ENCODE measurements around the gene ADAMTS15.

ADAMTS15 gene

GRCh38 chr11:130418756-130419155, 29.7 kb upstream of the ADAMTS15 start:
- no peak for DNase-seq (ENCODE audit: low spot score)

GRCh38 chr11:130420478-130421198, 27.8 kb upstream of the ADAMTS15 start:
- no peak for DNase-seq (ENCODE audit: low spot score)

DNA sequence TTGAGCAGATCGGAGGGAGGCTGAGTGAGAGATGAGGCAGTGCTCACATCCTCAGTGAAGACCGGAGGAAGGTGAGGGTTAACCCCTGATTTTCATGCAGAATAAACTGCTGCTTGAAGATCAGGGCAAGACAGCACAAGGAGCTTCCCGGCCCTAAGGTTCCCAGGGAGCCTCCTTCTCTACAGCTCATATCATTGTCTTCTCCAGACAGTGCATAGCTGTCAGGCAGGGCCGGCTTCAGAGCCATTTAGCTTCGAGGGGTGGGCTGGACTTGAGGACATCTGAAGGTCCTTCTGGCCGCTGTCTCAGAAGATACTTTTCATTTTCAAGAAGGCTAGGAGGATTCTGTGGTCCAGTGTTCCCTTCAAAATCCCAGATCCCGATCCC, 27.3 kb upstream of the ADAMTS15 start:
- DNase-seq (ENCODE audit: low spot score) = no peak

GRCh38 chr11:130421697-130422096, 26.7 kb upstream of the ADAMTS15 start:
- no peak for DNase-seq (ENCODE audit: low spot score)

DNA sequence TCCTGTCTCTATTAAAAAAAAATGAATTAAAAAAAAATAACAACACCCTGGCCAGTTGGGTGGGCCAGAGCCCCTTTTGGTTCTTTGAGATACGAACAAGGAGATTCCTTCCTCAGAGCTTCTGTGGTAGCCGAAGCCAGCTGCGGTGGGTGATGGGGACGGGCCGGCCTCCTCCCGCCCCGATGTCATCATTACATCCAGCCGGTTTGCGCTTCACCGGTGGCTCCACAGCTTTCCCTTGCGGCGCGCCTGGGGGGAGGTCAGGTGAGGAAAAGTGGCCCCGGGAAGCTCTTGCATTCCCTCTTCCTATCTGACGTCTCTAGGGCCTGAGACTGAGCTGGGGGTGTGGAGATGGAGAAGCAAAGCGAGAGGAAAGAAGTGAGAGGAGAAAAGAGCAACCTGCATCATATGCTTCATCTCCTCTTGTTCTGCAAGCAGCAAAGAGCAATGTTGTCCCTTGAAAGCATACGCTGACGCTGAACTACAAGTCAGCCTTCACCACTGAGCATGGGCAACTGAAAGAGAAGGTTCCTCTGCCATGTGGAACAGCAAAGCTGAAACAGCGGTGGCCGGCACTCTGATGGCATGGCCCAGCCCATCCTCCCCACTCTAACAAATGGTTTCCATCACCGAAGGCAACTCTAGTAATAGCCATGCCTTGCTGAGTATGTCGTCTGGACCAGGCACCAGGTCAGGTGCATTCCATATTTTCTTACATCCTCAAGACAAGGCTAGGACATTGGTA, 26.0 kb upstream of the ADAMTS15 start:
- DNase-seq (ENCODE audit: low spot score) = no peak

GRCh38 chr11:130423541-130424142, 24.8 kb upstream of the ADAMTS15 start:
- no peak for DNase-seq (ENCODE audit: low spot score)

- no peak for DNase-seq (ENCODE audit: low spot score)
Measured at GRCh38 chr11:130424613-130425140, 23.8 kb upstream of the ADAMTS15 start.

DNA sequence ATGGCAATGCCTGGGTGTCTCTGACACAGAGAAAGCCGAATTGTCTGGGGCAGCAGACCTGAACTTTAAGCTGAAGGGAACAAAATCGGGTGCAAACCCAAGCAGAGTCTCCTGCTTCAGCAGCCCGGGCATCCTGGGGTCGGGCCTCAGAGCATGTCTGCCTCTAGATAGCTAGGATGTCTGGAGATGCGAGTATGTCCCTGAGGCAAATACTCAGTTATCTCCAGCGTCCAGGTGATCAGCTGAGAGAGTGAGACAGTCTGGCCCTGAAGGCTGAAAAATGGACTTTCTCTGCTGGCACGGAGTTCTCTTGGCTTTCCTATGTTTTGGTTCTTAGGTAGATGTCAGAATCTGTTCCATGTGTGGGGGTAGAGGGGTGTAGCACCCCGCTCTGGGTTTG, 23.3 kb upstream of the ADAMTS15 start:
- DNase-seq (ENCODE audit: low spot score) = no peak

GRCh38 chr11:130426223-130426836, 22.1 kb upstream of the ADAMTS15 start:
- DNase-seq (ENCODE audit: low spot score) = no peak

DNA sequence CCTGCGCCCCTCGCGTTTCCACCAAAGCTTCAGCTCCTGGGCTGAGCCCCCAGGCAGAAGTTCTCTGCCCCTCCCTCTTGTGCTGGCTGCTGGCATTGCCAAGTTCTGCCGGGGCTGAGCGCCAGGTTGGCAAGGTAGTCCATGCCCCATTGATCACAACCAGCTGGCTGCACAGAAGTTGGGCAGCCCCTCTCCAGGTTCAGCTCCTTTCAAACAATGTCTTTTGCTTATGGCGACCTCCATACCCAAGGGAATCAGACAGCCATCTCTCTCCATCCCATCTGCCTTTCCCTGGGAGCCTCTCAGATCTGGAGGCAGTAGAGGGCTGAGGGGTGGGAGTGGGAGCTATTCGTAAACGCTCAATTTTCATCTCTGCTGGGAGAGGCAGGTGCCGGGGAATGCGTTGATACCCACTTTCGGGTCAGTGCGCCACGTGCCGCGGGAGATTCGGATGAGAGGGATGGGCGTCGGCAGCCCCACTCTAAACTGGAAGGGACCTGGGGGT, 21.6 kb upstream of the ADAMTS15 start:
- DNase-seq (ENCODE audit: low spot score) = no peak

GRCh38 chr11:130427581-130428315, 20.7 kb upstream of the ADAMTS15 start:
- no peak for DNase-seq (ENCODE audit: low spot score)

DNA sequence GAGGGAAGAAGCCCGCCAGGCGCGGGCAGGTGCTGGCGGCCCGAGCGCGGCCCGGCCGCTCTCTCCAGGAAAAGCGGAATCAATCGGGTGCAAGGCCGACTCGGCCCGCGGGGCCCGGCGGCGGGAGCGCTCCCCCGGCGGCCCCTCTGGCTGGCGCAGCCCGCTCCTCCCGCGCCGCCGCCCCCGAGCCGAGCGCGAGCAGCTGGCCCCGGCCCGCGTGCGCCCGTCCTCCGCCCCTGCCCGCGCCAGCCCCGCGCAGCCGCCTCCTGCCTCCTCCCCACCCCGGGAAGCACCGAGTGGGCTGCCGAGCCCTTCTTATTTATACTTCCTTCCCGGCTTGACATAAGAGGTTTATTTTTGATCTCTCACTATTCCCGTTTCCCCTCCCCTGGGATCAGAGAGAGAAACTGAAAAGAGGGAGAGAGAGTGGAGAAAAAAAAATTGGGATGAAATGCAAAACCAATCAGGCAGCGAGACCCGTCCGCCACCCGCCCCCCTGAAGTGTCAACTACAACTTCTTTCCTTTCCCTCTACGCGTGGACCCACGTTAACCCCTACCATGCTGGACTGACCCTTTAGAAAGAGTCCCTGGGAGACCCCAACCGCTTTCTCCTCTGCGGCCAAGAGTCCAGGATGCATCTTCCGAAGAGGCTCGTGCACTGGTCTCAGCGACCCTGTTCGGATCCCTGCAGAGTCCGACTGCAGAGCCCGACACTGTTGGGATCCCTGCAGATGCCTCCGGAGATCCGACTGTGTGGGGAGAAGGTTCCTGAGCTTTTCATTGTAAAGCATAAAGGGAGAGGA, 19.9 kb upstream of the ADAMTS15 start, which contains the start of gene ADAMTS8:
Gene ADAMTS8, minus strand, starts transcription at position 294 of the 804 bp plus-strand sequence. CDS start 323 bp downstream, outside the sequence.
- no peak for DNase-seq (ENCODE audit: low spot score)

GRCh38 chr11:130429120-130429681, 19.2 kb upstream of the ADAMTS15 start:
- DNase-seq (ENCODE audit: low spot score) = no peak

- no peak for DNase-seq (ENCODE audit: low spot score)
Measured at GRCh38 chr11:130429983-130430382, 18.5 kb upstream of the ADAMTS15 start.

DNA sequence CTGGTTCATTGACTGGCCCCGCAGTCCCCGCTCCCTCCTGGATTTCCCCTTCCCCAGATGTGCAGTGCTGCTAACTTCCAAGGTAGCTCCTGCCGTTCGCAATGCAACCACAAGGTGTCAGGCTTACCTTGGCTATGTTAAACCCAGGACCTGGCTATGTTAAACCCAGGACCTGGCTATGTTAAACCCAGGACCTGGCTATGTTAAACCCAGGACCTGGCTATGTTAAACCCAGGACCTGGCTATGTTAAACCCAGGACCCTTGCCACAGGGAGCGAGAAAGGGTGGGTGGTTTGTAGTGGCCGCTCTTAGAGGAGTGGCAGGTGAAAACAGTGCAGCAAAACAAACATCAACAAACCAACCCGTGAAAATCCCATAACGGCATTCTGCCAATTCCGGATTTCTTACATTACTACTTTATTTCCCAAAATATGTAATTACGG, 17.1 kb upstream of the ADAMTS15 start:
- peak; percentile 51 for DNase-seq (ENCODE audit: low spot score)

DNA sequence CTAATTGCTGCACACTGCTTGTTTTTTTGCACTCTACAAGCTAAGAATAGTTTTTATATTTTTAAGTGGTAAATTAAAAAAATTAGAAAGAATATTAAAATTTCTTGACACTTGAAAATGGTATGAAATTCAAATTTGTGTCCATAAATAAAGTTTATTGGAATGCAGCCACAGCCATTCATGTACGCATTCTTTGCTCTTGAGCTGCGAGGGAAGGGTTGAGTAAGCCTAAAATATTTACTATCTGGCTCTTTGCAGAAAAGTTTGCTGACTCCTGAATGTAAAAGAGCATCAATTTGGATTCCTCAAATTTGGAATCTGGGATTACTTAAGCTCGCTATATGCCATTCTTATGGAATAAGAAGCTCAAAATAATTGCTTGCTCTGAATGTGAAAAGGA, 16.6 kb upstream of the ADAMTS15 start:
- DNase-seq (ENCODE audit: low spot score) = no peak

DNA sequence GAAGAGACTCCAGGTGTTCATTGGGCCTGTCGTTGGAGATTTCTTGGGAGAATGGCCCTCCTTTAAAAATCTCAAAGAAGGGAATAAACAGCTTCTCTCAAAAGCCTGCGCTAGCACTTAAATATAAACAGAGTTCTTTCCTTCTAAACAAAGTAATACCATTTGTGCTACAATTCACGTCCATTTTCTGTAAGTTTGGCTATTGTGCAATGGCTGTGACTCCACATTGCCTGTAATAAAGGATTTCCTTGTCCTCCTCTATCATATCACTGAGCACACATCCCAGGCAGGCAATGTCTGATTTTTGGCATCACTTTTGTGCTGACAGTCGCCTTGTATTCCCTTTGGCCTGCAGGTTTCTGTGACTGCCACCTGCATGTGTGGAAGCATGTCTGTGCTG, 15.1 kb upstream of the ADAMTS15 start:
- DNase-seq (ENCODE audit: low spot score) = no peak

GRCh38 chr11:130434521-130435223, 13.8 kb upstream of the ADAMTS15 start:
- peak; percentile 68 for DNase-seq (ENCODE audit: low spot score)

- DNase-seq (ENCODE audit: low spot score) = no peak
Measured at GRCh38 chr11:130435671-130436070, 12.8 kb upstream of the ADAMTS15 start.

- DNase-seq (ENCODE audit: low spot score) = no peak
Measured at GRCh38 chr11:130436171-130436570, 12.3 kb upstream of the ADAMTS15 start.

Measured in CD4-positive, alpha-beta T cell treated with Interleukin-6 at 100 ng/mL for 8 hours (primary cell).